Endodermal cell (in vitro differentiated cells): ENCODE data around the gene SRGAP2C. TPM values are rescaled to one million over a fixed set of nuclear protein-coding genes. Genes with fewer than 3 reads are reported as not detected.
A peak's percentile ranks its signal among the peaks of the same experiment; 100 is the strongest.
"Not testable (repeated sequence)": the region's sequence is repeated elsewhere in the genome, so short reads cannot be mapped to it uniquely, and the experiment has no call there.

ENCODE experiments used
- DNase-seq: peaks from one replicate; pipeline ENCODE4 v3.0.0-alpha.2; 2017
- H3K27ac ChIP-seq: 2 replicates; pipeline ENCODE4 v1.5.1; 2013; ENCODE audit warnings: mild to moderate bottlenecking, low read depth, low read length, moderate library complexity
- H3K27me3 ChIP-seq: 2 replicates; pipeline ENCODE4 v1.6.1; 2013; ENCODE audit warnings: mild to moderate bottlenecking, low read length, moderate library complexity; ENCODE audit not compliant: insufficient read depth, control insufficient read depth, poor library complexity, severe bottlenecking
- H3K36me3 ChIP-seq: 2 replicates; pipeline ENCODE4 v1.7.0; 2013; ENCODE audit warnings: mild to moderate bottlenecking, low read length, moderate library complexity; ENCODE audit not compliant: control insufficient read depth, insufficient read depth
- H3K4me1 ChIP-seq: one replicate; pipeline ENCODE4 v1.7.0; 2013; ENCODE audit warnings: low read length; ENCODE audit not compliant: control insufficient read depth, insufficient read depth
- H3K4me3 ChIP-seq: 2 replicates; pipeline ENCODE4 v1.5.1; 2013; ENCODE audit warnings: mild to moderate bottlenecking, low read length, moderate library complexity
- H3K9ac ChIP-seq: 2 replicates; pipeline ENCODE4 v1.6.1; 2013; ENCODE audit warnings: mild to moderate bottlenecking, low read length, moderate library complexity; ENCODE audit not compliant: poor library complexity, severe bottlenecking; ENCODE audit errors: extremely low read depth
- H3K9me3 ChIP-seq: 2 replicates; pipeline ENCODE4 v1.6.1; 2013; ENCODE audit warnings: mild to moderate bottlenecking, low read length, moderate library complexity; ENCODE audit not compliant: control insufficient read depth
- H3K27ac Mint-ChIP-seq: 2 replicates; pipeline ENCODE4 v1.8.0; 2020; ENCODE audit warnings: mixed read lengths
- H3K27me3 Mint-ChIP-seq: 2 replicates; pipeline ENCODE4 v1.8.0; 2021; ENCODE audit warnings: mild to moderate bottlenecking, mixed read lengths; ENCODE audit not compliant: insufficient read depth
- H3K36me3 Mint-ChIP-seq: 2 replicates; pipeline ENCODE4 v1.8.0; 2020; ENCODE audit warnings: low read depth, mixed read lengths
- H3K4me1 Mint-ChIP-seq: 2 replicates; pipeline ENCODE4 v1.8.0; 2020; ENCODE audit warnings: mixed read lengths
- H3K4me3 Mint-ChIP-seq: 2 replicates; pipeline ENCODE4 v1.8.0; 2020; ENCODE audit warnings: mild to moderate bottlenecking, moderate library complexity, mixed read lengths
- H3K9me3 Mint-ChIP-seq: 2 replicates; pipeline ENCODE4 v1.8.0; 2020; ENCODE audit warnings: mild to moderate bottlenecking, mixed read lengths
- WGBS, 2 experiments: methylation state at CpG; one replicate each; pipeline versions ENCODE4 v1.1.5 to v1.1.7; 2013; ENCODE audit warnings: missing lambda C conversion rate in 2 of 2, mixed read lengths in 1 of 2; ENCODE audit not compliant: insufficient coverage in 1 of 2, insufficient read length in 1 of 2; 5-methylcytosine and 5-hydroxymethylcytosine counted together
- total RNA-seq, 2 donors: library from RNA; stranded (reverse); fragmentation: NEBNext Ultra II Directional in 1 of 2; extraction: Animal tissue kit (Norgen Biotek cat#: 25700) in 1 of 2; gene quantifications; 2 replicates in 1 of 2; 3 replicates in 1 of 2; pipeline ENCODE4 v1.2.1, GENCODE V29; 2021

Gene SRGAP2C
- total RNA-seq, 2 donors from 2014 or later: 42.4 to 56.0 TPM

- not testable (repeated sequence) for H3K27me3 ChIP-seq, H3K27ac Mint-ChIP-seq, H3K9me3 ChIP-seq, H3K4me3 ChIP-seq, DNase-seq, H3K36me3 Mint-ChIP-seq, H3K36me3 ChIP-seq, H3K27me3 Mint-ChIP-seq, H3K9ac ChIP-seq, H3K9me3 Mint-ChIP-seq, H3K27ac ChIP-seq, H3K4me1 ChIP-seq, H3K4me1 Mint-ChIP-seq
- H3K4me3 Mint-ChIP-seq: peak overlapping the region; percentile 69
- no CpG with 5 or more reads among the region's 48 CpGs for WGBS, 2 experiments
Observed at GRCh38 chr1:121185140-121185708, 449 bp downstream of the SRGAP2C start.

DNA sequence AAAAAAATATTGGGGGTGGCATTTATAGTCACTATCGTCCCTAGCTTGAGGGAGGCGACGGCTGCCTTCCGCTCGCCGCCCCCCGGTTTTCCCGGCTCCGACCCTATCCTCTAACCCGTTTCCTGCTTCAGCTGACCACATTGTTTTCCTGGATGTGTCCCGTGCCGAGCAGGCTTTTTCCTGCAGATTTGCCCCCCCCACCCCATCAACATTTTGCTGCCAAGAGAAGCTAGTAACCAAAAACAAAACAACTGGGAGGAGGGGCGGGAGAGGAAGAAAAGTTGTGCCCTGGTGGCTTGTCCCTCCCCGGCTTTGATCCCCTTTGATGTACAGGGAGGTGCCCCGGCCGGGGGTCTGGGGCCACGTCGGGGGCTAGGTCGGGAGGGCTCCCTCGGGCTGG, 1.4 kb downstream of the SRGAP2C start:
- not testable (repeated sequence) for H3K36me3 ChIP-seq, H3K4me1 Mint-ChIP-seq, H3K27ac ChIP-seq, H3K27me3 ChIP-seq, H3K9me3 ChIP-seq, H3K4me3 ChIP-seq, H3K4me3 Mint-ChIP-seq, H3K36me3 Mint-ChIP-seq, H3K9me3 Mint-ChIP-seq, H3K27me3 Mint-ChIP-seq, DNase-seq, H3K27ac Mint-ChIP-seq, H3K9ac ChIP-seq, H3K4me1 ChIP-seq
- WGBS, 2 experiments: no CpG with 5 or more reads among the region's 20 CpGs

- not testable (repeated sequence) for H3K9me3 ChIP-seq, H3K9me3 Mint-ChIP-seq, H3K27me3 ChIP-seq, H3K36me3 Mint-ChIP-seq, H3K9ac ChIP-seq, H3K27ac ChIP-seq, H3K27me3 Mint-ChIP-seq, H3K27ac Mint-ChIP-seq, DNase-seq, H3K4me1 Mint-ChIP-seq, H3K36me3 ChIP-seq, H3K4me1 ChIP-seq
- WGBS, 2 experiments: 79% methylated on average over 4 of the region's 5 CpGs; no CpG with 5 or more reads in 1 of the 2 experiments
- peak overlapping the region; percentile 64 for H3K4me3 ChIP-seq
- peak overlapping the region; percentile 43 for H3K4me3 Mint-ChIP-seq
Observed at GRCh38 chr1:121187914-121188313, 3.1 kb downstream of the SRGAP2C start.

- H3K27ac ChIP-seq, H3K27me3 Mint-ChIP-seq, H3K4me3 Mint-ChIP-seq, H3K36me3 ChIP-seq, H3K9me3 ChIP-seq, H3K36me3 Mint-ChIP-seq, H3K4me3 ChIP-seq, H3K4me1 ChIP-seq, H3K4me1 Mint-ChIP-seq, DNase-seq, H3K9me3 Mint-ChIP-seq, H3K27me3 ChIP-seq, H3K27ac Mint-ChIP-seq, H3K9ac ChIP-seq: not testable (repeated sequence)
- no CpG with 5 or more reads among the region's 2 CpGs for WGBS, 2 experiments
Observed at GRCh38 chr1:121192512-121192911, 7.7 kb downstream of the SRGAP2C start.

GRCh38 chr1:121197095-121197882, 12.5 kb downstream of the SRGAP2C start:
- not testable (repeated sequence) for H3K9me3 Mint-ChIP-seq, H3K27ac ChIP-seq, H3K27ac Mint-ChIP-seq, H3K27me3 Mint-ChIP-seq, H3K4me3 ChIP-seq, H3K4me1 ChIP-seq, H3K9ac ChIP-seq, H3K36me3 ChIP-seq, H3K9me3 ChIP-seq, DNase-seq, H3K4me1 Mint-ChIP-seq, H3K27me3 ChIP-seq, H3K36me3 Mint-ChIP-seq, H3K4me3 Mint-ChIP-seq
- WGBS, 2 experiments: 89% methylated on average over 2 of the region's 7 CpGs; no CpG with 5 or more reads in 1 of the 2 experiments

- not testable (repeated sequence) for H3K9me3 ChIP-seq, H3K27me3 Mint-ChIP-seq, H3K9ac ChIP-seq, H3K4me3 ChIP-seq, H3K27me3 ChIP-seq, H3K4me3 Mint-ChIP-seq, H3K4me1 Mint-ChIP-seq, DNase-seq, H3K27ac ChIP-seq, H3K4me1 ChIP-seq, H3K36me3 ChIP-seq, H3K9me3 Mint-ChIP-seq, H3K36me3 Mint-ChIP-seq, H3K27ac Mint-ChIP-seq
- WGBS, 2 experiments: no CpG with 5 or more reads among the region's 3 CpGs
Observed at GRCh38 chr1:121199763-121200162, 15.0 kb downstream of the SRGAP2C start.

GRCh38 chr1:121200232-121200631, 15.5 kb downstream of the SRGAP2C start:
- H3K9ac ChIP-seq, H3K4me3 ChIP-seq, H3K9me3 Mint-ChIP-seq, H3K4me1 Mint-ChIP-seq, H3K36me3 ChIP-seq, H3K27ac Mint-ChIP-seq, H3K36me3 Mint-ChIP-seq, H3K27me3 ChIP-seq, H3K4me1 ChIP-seq, DNase-seq, H3K27ac ChIP-seq, H3K9me3 ChIP-seq, H3K27me3 Mint-ChIP-seq, H3K4me3 Mint-ChIP-seq: not testable (repeated sequence)
- no CpG with 5 or more reads among the region's 1 CpG for WGBS, 2 experiments
